G401.6 (cell line): ENCODE results near the gene CDK5RAP2.
"Not testable (repeated sequence)": the region's sequence is repeated elsewhere in the genome, so short reads cannot be mapped to it uniquely, and the experiment has no call there.

Experiments used
- FAIRE-seq: peaks from 2 replicates; lab custom pipeline; 2012; peaks lifted over from hg19 to GRCh38; lab: Jason Lieb, UNC

Gene CDK5RAP2

GRCh38 chr9:120587328-120587727, 7.4 kb upstream of the CDK5RAP2 start:
- no peak for FAIRE-seq

GRCh38 chr9:120583958-120584369, 4.0 kb upstream of the CDK5RAP2 start:
- FAIRE-seq, result no peak

- no peak for FAIRE-seq
These were observed 572 bp downstream of the CDK5RAP2 start for GRCh38 chr9:120579139-120580050.

- no peak for FAIRE-seq
These were observed 5.5 kb downstream of the CDK5RAP2 start for GRCh38 chr9:120574473-120574872.

- FAIRE-seq, result no peak
These were observed 7.5 kb downstream of the CDK5RAP2 start for GRCh38 chr9:120572472-120572871.

- FAIRE-seq, result no peak
These were observed 8.3 kb downstream of the CDK5RAP2 start for GRCh38 chr9:120571443-120572257.

- no peak for FAIRE-seq
These were observed 9.7 kb downstream of the CDK5RAP2 start for GRCh38 chr9:120570296-120570695.

- no peak for FAIRE-seq
These were observed 10.4 kb downstream of the CDK5RAP2 start for GRCh38 chr9:120569556-120569955.

- FAIRE-seq, result no peak
These were observed 11.2 kb downstream of the CDK5RAP2 start for GRCh38 chr9:120568816-120569215.

GRCh38 chr9:120567874-120568273, 12.1 kb downstream of the CDK5RAP2 start:
- no peak for FAIRE-seq

- no peak for FAIRE-seq
These were observed 12.9 kb downstream of the CDK5RAP2 start for GRCh38 chr9:120567081-120567480.

- no peak for FAIRE-seq
These were observed 15.4 kb downstream of the CDK5RAP2 start for GRCh38 chr9:120564589-120564988.

- no peak for FAIRE-seq
These were observed 17.0 kb downstream of the CDK5RAP2 start for GRCh38 chr9:120562861-120563443.

GRCh38 chr9:120561709-120562108, 18.3 kb downstream of the CDK5RAP2 start:
- no peak for FAIRE-seq

GRCh38 chr9:120559546-120559945, 20.4 kb downstream of the CDK5RAP2 start:
- no peak for FAIRE-seq

GRCh38 chr9:120558454-120558853, 21.5 kb downstream of the CDK5RAP2 start:
- FAIRE-seq, result no peak

GRCh38 chr9:120557205-120557604, 22.8 kb downstream of the CDK5RAP2 start:
- no peak for FAIRE-seq

- no peak for FAIRE-seq
These were observed 23.2 kb downstream of the CDK5RAP2 start for GRCh38 chr9:120556775-120557174.

- FAIRE-seq, result no peak
These were observed 24.1 kb downstream of the CDK5RAP2 start for GRCh38 chr9:120555839-120556238.

GRCh38 chr9:120552210-120552704, 27.7 kb downstream of the CDK5RAP2 start:
- FAIRE-seq, result not testable (repeated sequence)

GRCh38 chr9:120545701-120546550, 34.0 kb downstream of the CDK5RAP2 start:
- FAIRE-seq, result no peak

GRCh38 chr9:120544441-120544840, 35.5 kb downstream of the CDK5RAP2 start:
- no peak for FAIRE-seq
